HTERT RPE-1 (cell line): ENCODE data around the gene WASF2.
"Not testable (repeated sequence)": the region's sequence is repeated elsewhere in the genome, so short reads cannot be mapped to it uniquely, and the experiment has no call there.

Experiments used
- in situ Hi-C: fragments of 300-500 bp; cut with MboI; formaldehyde crosslinking; loops from 4 replicates; pipeline ENCODE4 v1.14.3; 2020; ENCODE audit warnings: low sequenced_read_pairs

Gene WASF2, protein sequence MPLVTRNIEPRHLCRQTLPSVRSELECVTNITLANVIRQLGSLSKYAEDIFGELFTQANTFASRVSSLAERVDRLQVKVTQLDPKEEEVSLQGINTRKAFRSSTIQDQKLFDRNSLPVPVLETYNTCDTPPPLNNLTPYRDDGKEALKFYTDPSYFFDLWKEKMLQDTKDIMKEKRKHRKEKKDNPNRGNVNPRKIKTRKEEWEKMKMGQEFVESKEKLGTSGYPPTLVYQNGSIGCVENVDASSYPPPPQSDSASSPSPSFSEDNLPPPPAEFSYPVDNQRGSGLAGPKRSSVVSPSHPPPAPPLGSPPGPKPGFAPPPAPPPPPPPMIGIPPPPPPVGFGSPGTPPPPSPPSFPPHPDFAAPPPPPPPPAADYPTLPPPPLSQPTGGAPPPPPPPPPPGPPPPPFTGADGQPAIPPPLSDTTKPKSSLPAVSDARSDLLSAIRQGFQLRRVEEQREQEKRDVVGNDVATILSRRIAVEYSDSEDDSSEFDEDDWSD

DNA sequence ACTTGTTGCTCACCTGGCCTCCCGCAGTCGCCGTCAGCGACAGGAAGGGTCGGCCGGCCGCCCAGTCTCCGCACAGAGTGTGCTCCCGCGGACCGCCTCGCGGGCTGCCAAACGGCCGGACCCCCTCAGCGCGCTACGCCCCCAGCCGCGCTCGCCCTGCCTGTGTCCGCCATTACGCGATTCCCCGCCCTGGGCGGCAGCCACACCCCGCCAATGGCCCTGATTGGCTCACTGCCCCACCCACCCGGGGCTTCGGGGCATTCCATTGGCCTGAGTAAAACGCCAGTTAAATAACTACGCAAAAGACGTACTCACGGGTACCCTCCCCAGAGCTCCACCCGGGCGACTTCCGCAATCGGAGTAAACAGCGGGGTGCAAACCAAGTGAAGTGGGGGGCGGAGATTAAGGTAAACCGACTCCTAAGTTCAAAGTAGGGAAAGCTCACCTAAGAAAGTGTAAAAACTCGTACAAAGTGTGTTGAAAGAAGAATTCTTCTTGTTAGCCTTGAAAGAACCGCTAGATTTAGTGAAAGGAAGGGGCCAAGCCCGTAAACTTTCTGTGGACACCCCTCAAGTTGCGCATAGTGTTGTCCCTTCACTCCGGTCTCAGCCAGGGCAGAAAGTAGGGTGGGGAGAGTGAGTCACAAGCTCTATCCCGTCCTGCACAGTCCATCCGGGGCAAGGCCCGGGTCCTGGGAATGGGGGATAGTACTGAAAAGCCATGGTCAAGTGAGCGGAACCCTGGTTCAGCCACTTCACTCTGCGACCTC lies at the start of gene WASF2:
Gene WASF2 (minus strand): TSS at position 195 of the 769 bp plus-strand sequence. CDS start 61,277 bp downstream, outside the sequence.
- in situ Hi-C loops = no loop called here

DNA sequence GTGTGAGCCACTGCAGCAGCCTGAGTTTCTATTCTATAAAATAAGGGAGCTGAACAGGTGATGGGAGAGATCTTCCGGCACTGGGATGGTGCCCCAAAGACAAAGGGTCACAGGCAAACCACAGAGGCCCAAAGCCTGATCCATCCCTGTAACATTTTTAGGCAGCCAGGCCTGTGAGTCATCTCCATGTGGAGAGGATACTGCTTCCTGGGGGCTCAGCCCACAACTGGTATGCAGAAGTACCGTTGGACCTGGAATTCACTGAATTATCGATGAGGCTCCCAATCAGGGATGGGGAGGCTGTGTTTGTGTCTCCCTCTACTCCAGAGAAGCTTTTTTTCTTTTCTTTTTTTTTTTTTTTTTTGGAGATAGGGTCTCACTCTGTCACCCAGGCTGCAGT lies 48.8 kb upstream of the WASF2 start:
- in situ Hi-C loops = no loop called here

DNA sequence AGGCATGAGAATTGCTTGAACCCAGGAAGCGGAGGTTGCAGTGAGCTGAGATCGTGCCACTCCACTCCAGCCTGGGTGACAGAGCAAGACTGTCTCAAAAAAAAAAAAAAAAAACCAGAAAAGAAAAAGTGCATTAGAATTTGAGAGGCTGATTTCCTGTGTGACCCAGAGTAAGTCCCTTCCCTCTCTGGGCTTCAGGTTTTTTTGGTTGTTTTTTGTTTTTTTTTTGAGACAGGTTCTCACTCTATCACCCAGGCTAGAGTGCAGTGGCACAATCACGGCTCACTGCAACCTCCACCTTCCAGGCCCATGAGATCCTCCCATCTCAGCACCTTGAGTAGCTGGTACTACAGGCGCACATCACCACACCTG lies 48.3 kb upstream of the WASF2 start:
- in situ Hi-C loops = not testable (repeated sequence)

DNA sequence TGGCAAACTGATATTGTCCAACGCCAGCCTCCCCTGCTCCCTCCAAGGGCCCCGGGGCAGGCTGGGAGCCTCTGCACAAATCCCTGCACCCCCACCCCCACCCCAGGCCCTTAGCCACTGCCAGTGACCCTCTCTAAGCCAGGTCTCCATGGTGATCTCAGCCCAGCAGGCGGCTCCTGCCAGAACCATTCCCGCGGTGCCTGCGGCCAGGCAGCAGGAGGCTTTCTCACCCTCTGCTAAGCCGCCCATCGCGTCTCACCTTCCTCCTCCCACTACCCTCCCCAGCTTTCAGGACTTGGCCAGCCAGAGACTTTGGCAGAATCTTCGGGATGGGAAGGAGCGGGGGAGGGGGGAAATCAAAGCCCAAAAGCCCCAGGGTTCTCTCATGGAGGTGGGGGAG lies 46.8 kb upstream of the WASF2 start:
- in situ Hi-C loops = no loop called here

DNA sequence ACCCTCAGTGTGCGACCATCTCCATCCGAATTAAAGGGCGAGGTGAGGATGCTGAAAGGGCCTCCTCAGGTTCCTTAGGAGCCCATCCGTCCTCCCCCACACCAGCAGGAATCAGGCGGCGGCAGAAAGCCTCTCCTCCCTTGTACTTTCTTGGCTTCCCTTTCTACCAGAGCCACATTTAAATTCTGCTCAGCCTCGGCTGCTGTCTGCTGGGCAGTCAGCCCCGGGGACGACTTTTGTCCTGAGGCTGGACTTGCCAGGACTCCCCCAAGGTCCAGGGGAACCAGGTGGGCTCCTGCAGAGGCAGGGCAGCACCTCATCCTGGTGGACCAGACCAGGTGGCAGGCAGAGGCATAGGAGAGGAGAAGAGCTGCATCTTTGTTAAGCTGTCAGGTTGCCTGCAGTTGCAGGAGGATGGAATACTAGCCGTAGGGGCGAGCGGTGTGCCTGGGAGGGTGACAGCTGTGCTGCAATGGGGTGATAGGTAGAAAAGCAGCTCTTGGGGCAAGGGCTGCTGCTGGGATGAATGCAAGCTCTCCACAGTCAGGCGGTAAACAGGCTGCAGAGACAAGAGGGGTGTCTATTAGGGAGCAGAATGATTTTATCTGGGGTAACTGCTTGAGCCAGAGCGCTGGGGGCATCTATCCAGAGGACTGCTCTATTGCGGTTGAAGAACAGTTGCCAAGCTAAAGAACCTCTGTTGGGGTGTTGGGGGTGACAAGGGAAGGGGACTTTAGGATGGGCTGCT lies 46.2 kb upstream of the WASF2 start:
- in situ Hi-C loops = no loop called here

DNA sequence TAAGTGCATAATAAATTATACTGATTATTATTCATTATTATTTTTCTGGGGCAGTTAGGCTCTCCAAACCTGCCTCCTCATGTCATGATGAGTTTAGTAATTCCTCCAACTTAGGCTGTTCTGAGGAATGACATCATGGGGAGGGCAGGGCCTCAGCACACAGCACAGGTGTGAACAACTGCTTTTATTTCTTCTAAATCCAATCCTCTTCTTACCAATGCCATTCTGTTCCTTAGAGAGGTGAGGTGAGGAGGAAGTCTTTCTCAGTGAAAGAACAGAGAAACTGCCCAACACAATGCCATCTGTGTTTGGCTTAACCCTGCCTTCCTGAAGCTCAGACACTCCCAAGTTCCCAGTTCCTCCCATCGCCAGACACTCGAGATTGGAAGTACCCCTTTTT lies 45.4 kb upstream of the WASF2 start:
- in situ Hi-C loops = no loop called here

DNA sequence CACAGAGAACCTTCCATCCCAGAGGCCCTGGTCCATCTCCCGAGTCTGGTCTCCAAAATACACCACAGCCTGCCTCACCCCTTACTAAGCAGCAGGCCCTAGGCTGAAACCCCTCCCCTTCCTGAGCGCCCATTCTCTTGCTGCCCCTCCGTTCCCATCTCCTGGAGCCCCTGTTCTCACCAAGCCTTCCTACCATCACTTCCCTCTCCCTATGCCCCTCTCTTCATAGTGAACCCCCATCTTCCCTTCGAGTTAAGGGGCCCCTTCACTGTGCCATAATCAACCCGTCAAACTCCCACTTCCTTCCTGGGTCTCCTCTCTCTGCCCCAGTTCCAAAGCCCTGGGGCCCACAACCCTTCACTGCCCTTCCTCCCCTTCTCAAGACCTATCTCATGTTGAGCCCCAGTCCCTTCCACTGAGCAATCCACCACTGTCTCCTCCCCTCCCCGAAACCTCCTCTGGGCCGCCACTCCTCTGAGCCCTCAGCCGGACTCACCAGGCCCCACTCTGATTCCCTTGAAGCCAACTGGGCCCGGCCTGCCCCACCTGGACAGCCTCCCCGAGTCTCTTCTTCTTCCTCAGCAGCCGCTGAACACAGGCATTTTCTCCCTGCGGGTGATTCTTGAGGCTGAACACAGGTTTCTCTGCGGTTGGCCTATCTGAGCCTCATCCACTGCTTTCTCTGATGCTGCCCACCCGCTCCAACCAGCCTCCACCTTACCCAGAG lies 42.2 kb upstream of the WASF2 start:
- in situ Hi-C loops = no loop called here

DNA sequence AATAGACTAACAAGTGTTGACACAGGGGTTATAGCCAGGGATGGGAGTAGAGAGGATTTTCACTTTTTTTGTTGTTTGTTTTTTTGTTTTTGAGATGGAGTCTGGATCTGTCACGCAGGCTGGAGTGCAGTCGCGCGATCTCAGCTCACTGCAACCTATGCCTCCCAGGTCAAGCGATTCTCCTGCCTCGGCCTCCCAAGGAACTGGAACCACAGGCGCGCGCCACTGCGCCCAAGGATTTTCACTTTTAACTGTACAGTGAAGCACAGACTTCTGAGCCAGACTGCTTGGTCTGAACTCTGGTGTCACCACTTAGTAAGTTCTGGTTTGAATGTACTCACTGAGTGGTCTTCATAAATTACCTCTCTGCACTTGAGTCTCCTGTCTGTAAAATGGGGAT lies 40.2 kb upstream of the WASF2 start:
- in situ Hi-C loops = no loop called here

DNA sequence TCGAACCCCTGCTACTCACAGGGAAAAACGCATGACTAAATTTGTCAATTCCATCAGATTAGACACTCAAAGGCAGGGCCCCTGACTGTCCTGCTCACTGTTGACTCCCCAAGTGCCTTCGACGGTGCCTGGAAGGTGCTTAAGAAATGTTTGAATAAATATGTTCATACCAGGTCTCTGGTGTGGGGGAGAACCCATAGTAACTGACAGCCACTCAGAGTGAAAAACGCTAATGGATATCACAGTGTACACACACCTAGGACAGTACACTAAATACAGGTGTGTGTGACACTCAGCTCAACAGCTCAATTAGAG lies 39.7 kb upstream of the WASF2 start:
- in situ Hi-C loops = no loop called here

DNA sequence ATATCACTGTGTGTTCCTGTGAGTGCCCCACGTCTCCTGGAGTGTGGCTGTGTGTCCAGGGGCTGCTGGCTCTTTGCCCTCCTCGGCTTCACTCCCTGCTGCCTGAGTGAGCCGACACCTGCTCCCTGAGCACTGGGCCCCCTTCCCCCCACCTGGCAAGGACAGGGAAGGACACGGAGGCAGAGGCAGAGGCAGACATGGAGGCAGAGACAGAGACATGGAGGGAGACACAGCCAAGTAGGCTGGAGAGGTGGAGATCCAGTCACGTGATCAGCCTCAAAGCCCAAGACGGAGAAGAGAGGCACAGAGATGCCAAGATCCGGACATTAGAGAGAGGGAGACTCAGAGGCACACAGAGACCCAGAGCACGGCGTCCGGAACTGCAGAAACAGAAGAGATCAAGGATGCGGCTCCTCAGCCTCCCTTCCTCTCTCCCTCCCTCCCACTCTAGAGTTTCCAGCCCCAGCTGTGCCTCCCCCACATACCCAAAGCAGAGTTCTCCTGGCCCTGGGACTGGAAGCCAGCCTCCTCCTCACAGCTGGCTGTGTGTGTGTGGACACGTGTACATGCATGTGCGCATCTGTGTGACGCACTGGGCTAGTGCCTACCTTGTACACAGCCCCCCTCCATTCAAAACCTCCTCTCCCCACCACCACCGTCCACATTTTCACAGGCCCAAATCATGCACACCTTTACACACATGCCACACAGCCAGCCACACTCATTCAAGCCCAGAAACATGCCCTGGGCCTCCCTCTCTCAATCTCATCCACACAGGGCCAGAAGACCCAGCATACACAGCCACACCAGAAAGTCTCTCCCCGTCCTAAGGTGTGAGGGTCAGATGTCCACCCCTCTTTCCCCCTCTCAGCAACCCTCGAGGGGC lies 39.1 kb upstream of the WASF2 start:
- in situ Hi-C loops = no loop called here

DNA sequence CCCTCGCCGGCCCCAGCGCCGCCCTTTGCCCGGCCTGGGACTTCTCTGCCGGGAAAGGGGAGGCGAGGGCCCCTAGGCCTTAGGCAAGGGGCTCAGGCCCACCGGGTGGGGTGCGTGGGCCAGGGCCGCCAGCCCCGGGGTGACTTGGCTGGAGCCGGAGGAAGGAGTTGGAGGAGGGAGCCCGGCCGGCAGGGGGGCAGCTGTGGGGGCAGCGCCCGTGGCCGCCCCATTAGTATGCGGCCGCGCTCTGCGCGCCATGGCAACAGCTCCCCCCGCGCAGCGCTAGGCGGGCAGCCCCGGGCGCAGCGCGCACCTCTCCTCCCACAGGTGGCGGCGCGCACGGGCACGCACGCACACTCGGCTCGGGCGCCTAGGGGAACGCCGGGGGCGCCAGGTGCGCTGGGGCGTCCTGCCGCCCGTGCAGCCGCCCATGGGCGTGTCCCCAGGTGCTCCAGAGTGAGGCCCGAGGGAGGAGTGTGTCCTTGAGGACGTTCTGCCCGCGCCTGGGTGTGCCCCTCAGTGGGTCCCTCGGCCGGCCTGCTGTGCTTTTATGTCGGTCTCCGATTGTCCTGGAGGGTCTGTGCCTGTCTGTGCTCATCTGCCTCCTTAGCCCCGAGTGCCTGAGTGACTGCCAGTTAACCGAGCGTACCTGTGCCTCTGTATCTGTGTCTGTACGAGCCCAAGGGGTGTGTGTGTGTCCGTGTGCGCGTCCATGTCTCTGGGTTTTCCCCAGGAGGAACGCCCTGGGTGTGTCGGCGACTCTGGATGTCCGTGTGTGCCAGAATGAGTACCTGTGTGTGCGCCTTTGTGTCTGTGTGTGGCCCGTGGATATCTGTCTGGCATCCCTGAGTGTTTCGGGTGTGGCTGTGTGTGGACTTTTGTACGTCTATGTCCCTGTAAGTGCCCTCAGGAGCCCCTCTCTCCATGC lies 38.2 kb upstream of the WASF2 start:
- in situ Hi-C loops = no loop called here

DNA sequence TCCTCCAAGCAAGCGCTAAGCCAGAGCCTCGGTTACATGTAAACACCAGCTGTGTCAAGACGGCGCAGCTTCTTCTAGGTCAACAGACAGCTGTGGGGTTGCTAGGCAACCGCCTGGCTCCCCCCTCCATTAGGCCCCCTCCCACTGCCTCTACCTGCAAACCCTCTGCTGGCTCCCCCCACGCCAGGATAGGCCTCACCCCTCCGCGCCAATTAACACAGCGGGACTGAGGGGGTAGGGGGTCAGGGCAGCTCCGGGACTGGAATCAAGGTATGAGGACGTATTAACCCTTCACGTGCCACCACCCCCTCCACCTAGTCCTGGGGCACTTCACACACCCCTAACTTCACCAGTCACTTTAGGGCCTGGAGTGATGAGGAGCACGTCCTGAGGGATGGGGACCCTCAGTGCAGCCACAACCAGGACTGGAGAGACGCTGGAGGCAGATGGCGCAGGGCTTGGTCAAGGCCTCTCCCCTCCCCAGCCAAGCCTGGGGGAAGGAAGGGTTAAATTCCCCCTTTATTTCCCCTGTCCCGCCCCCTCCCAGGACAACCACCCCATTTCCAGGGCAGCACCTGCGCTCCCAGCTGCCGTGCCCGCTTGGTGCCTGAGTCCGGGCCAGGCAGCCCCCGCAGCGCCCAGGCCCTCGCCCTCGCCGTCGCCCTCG lies 37.4 kb upstream of the WASF2 start:
- in situ Hi-C loops = no loop called here

DNA sequence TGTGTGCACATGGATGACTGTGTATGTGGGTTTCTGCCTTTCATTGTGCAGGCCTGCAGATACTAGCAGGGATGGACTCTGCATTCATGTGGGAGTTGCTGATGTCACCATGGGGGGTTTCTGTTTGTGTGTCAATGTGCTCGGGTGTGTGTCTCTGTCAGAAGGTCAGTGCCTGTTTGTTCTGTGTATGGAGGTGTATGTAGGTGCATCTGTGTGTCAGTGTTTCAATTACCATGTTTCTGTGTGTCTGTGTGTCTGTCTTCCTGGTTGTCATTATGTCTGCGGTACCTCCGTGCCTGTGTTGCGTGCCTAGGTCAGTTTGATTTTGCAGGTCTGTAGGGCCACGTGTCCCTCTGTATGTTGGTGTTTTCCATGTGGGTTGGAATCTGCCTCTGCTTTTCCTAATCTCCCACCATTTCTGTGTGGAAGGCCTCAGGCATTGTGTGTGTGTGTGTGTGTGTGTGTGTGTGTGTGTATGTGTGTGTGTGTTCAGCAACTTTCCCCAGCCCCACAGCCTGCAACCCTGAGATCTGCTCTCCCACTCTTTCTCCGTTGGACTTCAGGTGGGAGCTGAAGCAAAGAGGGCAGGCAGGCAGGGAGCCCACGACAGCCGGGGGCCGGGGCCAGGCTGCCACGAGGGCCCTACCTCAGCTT lies 36.7 kb upstream of the WASF2 start:
- in situ Hi-C loops = no loop called here

DNA sequence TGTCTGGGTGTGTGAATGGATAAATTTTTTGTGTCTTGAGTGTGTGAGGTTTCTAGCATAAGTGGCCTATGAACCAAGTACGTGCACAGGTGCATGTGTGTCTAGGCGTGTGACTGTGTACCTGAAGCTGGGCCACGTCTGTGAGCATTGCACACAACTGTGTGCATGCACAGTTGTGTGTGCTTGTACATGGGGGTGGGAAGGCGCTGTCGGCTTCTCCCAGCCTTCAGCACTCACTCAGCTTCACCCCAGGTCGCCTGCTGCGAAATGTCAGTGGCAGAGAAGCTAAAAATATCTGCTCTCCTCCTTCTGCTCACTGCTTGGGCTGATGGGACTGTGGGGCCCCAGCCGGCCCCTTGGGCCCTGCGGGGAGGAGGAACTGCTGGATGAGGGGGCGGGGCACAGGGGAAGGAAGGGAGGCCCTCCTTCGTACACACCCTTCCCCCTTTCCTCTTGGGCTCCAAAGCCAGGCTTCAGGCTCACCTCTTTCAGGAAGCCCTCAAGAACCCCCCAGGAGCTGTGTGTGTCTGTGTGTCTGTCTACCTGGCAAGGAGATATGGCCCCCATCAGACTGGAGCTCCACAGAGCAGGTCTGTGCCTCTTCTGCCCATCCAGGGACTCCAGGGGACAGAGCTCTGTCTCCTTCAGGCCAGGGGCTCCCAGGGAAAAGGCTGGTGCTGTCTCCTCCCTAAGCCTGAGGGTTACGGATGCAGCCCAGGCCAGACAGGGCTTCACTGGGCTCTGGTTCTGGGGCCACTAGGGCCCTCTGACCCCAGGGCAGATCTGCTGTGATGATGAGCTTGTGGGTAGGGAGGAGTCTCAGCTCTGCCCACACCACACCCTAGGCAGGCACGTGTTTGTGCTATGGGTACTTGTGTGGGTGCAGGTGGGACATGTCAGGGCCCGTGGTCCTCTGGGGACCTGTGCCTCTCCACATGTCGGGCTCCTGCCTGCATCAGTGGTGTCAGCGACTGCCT lies 35.6 kb upstream of the WASF2 start:
- in situ Hi-C loops = no loop called here

DNA sequence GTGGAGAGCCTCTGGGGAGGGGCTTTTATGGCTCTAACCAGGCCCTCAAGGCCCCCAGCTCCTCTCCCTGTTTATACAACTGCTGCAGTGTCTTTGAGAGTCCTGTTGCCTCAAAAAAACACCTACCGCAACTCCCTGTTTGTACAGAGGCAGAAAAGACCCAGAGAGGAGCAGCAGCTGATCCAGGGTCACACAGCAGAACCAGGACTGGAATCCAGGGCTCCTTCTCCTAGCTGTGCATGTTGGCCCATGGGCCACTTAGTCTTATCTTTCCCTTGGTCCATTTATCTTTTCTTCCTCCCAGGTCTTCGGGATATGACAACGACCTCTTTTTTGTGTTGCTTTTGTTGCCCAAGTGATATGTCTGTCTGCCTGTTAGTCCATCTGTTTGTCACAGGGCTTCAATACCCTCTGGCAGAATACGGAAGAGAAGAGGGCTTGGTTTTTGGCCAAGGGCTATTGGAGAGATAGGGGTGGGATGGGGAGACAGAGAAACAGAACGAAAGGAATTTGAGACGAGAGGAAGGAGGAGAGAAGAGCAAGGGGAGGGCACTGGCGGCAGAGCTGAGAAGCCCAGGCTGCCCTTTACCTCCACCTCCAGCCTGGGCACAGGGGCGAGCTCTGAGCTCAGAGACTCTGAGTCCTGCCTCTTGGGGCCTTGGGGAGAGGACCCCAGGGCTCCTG lies 33.5 kb upstream of the WASF2 start:
- in situ Hi-C loops = no loop called here
